Hematopoietic multipotent progenitor cell treated with erythropoietin and hydrocortisone succinate and interleukin-3 and kit ligand, for 6 days (in vitro differentiated cells): ENCODE measurements around the gene RGS7.
"Not testable (repeated sequence)": the region's sequence is repeated elsewhere in the genome, so short reads cannot be mapped to it uniquely, and the experiment has no call there.

Experiments
- DNase-seq: peaks from one replicate; pipeline ENCODE4 v3.0.0-alpha.2; 2015

Gene RGS7

GRCh38 chr1:241074507-241074906, 282.5 kb downstream of the RGS7 start:
- no peak for DNase-seq

- DNase-seq: no peak
Observed at GRCh38 chr1:241068359-241068758, 288.6 kb downstream of the RGS7 start.

- DNase-seq: no peak
Observed at GRCh38 chr1:241063276-241063675, 293.7 kb downstream of the RGS7 start.

GRCh38 chr1:241061062-241061461, 295.9 kb downstream of the RGS7 start:
- DNase-seq: no peak

- DNase-seq: no peak
Observed at GRCh38 chr1:241048622-241049021, 308.4 kb downstream of the RGS7 start.

- DNase-seq: no peak
Observed at GRCh38 chr1:241045659-241046058, 311.3 kb downstream of the RGS7 start.

- no peak for DNase-seq
Observed at GRCh38 chr1:241034203-241034936, 322.6 kb downstream of the RGS7 start.

GRCh38 chr1:241024834-241025233, 332.2 kb downstream of the RGS7 start:
- DNase-seq: no peak

- no peak for DNase-seq
Observed at GRCh38 chr1:241022366-241022765, 334.6 kb downstream of the RGS7 start.

- DNase-seq: no peak
Observed at GRCh38 chr1:241020851-241021697, 335.9 kb downstream of the RGS7 start.

- no peak for DNase-seq
Observed at GRCh38 chr1:241012708-241013340, 344.2 kb downstream of the RGS7 start.

- DNase-seq: no peak
Observed at GRCh38 chr1:241007668-241008067, 349.3 kb downstream of the RGS7 start.

GRCh38 chr1:240999826-241000225, 357.2 kb downstream of the RGS7 start:
- no peak for DNase-seq

- no peak for DNase-seq
Observed at GRCh38 chr1:240998441-240999015, 358.5 kb downstream of the RGS7 start.

GRCh38 chr1:240998024-240998423, 359.0 kb downstream of the RGS7 start:
- DNase-seq: no peak

- no peak for DNase-seq
Observed at GRCh38 chr1:240993004-240993403, 364.0 kb downstream of the RGS7 start.

- no peak for DNase-seq
Observed at GRCh38 chr1:240991230-240991629, 365.8 kb downstream of the RGS7 start.

- DNase-seq: no peak
Observed at GRCh38 chr1:240987928-240988327, 369.1 kb downstream of the RGS7 start.

- no peak for DNase-seq
Observed at GRCh38 chr1:240985081-240985480, 371.9 kb downstream of the RGS7 start.

GRCh38 chr1:240980342-240980741, 376.7 kb downstream of the RGS7 start:
- DNase-seq: no peak

GRCh38 chr1:240976685-240977084, 380.3 kb downstream of the RGS7 start:
- no peak for DNase-seq

GRCh38 chr1:240973875-240974274, 383.1 kb downstream of the RGS7 start:
- no peak for DNase-seq

- not testable (repeated sequence) for DNase-seq
Observed at GRCh38 chr1:240972059-240972458, 384.9 kb downstream of the RGS7 start.
